K562 (cell line): ENCODE measurements around the gene CTDSP2. TPM values are rescaled to one million over a fixed set of nuclear protein-coding genes. Genes with fewer than 3 reads are reported as not detected.

Source experiments
- ADNP ChIP-seq: fragments of 200-800 bp; sonication (Bioruptor generic); IDR thresholded peaks from 2 replicates; pipeline ENCODE4 v1.6.1; 2016; ENCODE audit warnings: missing genetic modification characterization, missing compliant biosample characterization
- BCL6 ChIP-seq: fragments of 250-450 bp; sonication (Bioruptor Pico); IDR thresholded peaks from 2 replicates; pipeline ENCODE4 v1.4.0; 2020
- DDX20 ChIP-seq: fragments of 450-650 bp; IDR thresholded peaks from 2 replicates; pipeline ENCODE4 v1.6.1; 2016; ENCODE audit warnings: missing genetic modification characterization, low read depth, mild to moderate bottlenecking, missing compliant biosample characterization, moderate library complexity
- FOXA3 ChIP-seq, 2 experiments: fragments of 450-650 bp in 1 of 2; sonication (generic) in 1 of 2; formaldehyde crosslinking; IDR thresholded peaks in 1 of 2; conservative IDR thresholded peaks in 1 of 2; 2 replicates each; pipeline versions ENCODE4 v1.4.0 to v1.8.0; 2020 to 2022; ENCODE audit warnings: mild to moderate bottlenecking in 2 of 2, missing genetic modification reagents in 1 of 2
- GABPB1 ChIP-seq: sonication (generic); formaldehyde crosslinking; IDR thresholded peaks from 2 replicates; pipeline ENCODE4 v1.8.0; 2022; ENCODE audit warnings: mild to moderate bottlenecking, missing genetic modification reagents
- GATA2 ChIP-seq: sonication (generic); formaldehyde crosslinking; IDR thresholded peaks from 2 replicates; pipeline ENCODE4 v1.4.0; 2020; ENCODE audit warnings: mild to moderate bottlenecking, missing genetic modification reagents
- GATAD2A ChIP-seq: fragments of 450-650 bp; IDR thresholded peaks from 2 replicates; pipeline ENCODE4 v1.6.1; 2017
- HMG20A ChIP-seq: fragments of 450-650 bp; formaldehyde crosslinking; conservative IDR thresholded peaks from 2 replicates; pipeline ENCODE4 v1.4.0; 2020; ENCODE audit warnings: mild to moderate bottlenecking, mixed read lengths
- KDM1A ChIP-seq, 2 experiments: fragments of 450-650 bp; IDR thresholded peaks; 2 replicates each; pipeline ENCODE4 v1.6.1; 2016; ENCODE audit warnings: mild to moderate bottlenecking in 2 of 2
- MEIS2 ChIP-seq: fragments of 450-650 bp; IDR thresholded peaks from 2 replicates; pipeline ENCODE4 v1.6.1; 2014; ENCODE audit warnings: mild to moderate bottlenecking; ENCODE audit not compliant: partially characterized antibody
- PML ChIP-seq: IDR thresholded peaks from 2 replicates; pipeline ENCODE4 v1.6.1; 2012; ENCODE audit warnings: low read length, inconsistent platforms
- SMARCA5 ChIP-seq: fragments of 450-650 bp; IDR thresholded peaks from 2 replicates; pipeline ENCODE4 v1.6.1; 2016
- STAT5B ChIP-seq: fragments of 250-450 bp; sonication (Bioruptor Pico); IDR thresholded peaks from 2 replicates; pipeline ENCODE4 v1.8.0; 2021; ENCODE audit warnings: mild to moderate bottlenecking, inconsistent platforms
- U2AF1 ChIP-seq: fragments of 200-400 bp; formaldehyde crosslinking; optimal IDR thresholded peaks from 2 replicates; pipeline ENCODE3; 2017; ENCODE audit warnings: mild to moderate bottlenecking, low read depth, low read length, moderate library complexity
- ZFPM2 ChIP-seq: fragments of 250-450 bp; sonication (Bioruptor Pico); IDR thresholded peaks from 2 replicates; pipeline ENCODE4 v1.5.1; 2022; ENCODE audit warnings: mild to moderate bottlenecking
- ZNF695 ChIP-seq: fragments of 450-650 bp; formaldehyde crosslinking; IDR thresholded peaks from 2 replicates; pipeline ENCODE4 v1.4.0; 2020; ENCODE audit warnings: mild to moderate bottlenecking, moderate library complexity
- polyA plus RNA-seq, 8 experiments: library from polyadenylated mRNA; depleted of rRNA in 4 of 8; stranded (reverse) in 5 of 8; unstranded in 3 of 8; fragments of >200 nt; fragmentation: Nextera tagmentation in 2 of 8; fragmentation: Illumina TruSeq in 1 of 8; extraction: Ambion mirVana in 2 of 8; extraction: Trizol in 1 of 8; gene quantifications; 2 replicates each; pipeline versions ENCODE4 v1.2.1 to v1.2.3, GENCODE V29; 2011 to 2014; ENCODE audit warnings: inconsistent platforms in 1 of 8, missing spikeins in 1 of 8
- total RNA-seq, 7 experiments: library from RNA; depleted of rRNA in 6 of 7; stranded (reverse); fragments of >200 nt in 6 of 7; fragmentation: Illumina TruSeq in 2 of 7; extraction: Trizol in 2 of 7; gene quantifications; 2 replicates each; pipeline versions ENCODE4 v1.2.1 to v1.2.3, GENCODE V29; 2011 to 2021; ENCODE audit warnings: low replicate concordance in 1 of 7
- TF ChIP-seq, protein P1 (sequence below): sonication (generic); formaldehyde crosslinking; IDR thresholded peaks from 2 replicates; pipeline ENCODE4 v1.8.0; 2022; ENCODE audit warnings: mild to moderate bottlenecking, missing genetic modification reagents, borderline replicate concordance
- TF ChIP-seq, protein P2 (sequence below): fragments of 450-650 bp; formaldehyde crosslinking; IDR thresholded peaks from 2 replicates; pipeline ENCODE4 v1.4.0; 2020; ENCODE audit warnings: mild to moderate bottlenecking
- TF ChIP-seq, protein P3 (sequence below): fragments of 250-450 bp; sonication (Bioruptor Pico); IDR thresholded peaks from 2 replicates; pipeline ENCODE4 v1.8.0; 2022; ENCODE audit warnings: inconsistent platforms
- TF ChIP-seq, protein P4 (sequence below): fragments of 450-650 bp; IDR thresholded peaks from 2 replicates; pipeline ENCODE4 v1.6.1; 2017; ENCODE audit warnings: antibody characterized with exemption
- TF ChIP-seq, protein P5 (sequence below): fragments of 450-650 bp; IDR thresholded peaks from 2 replicates; pipeline ENCODE4 v1.6.1; 2014; ENCODE audit warnings: low read depth, mild to moderate bottlenecking, moderate library complexity, borderline replicate concordance

CTDSP2 gene
- total and polyA plus RNA-seq, 9 of the 15 experiments (the other 6 are each of a cell fraction or from before 2014, with no cell fraction given): 20.4 to 108 (median 47.7) TPM

DNA sequence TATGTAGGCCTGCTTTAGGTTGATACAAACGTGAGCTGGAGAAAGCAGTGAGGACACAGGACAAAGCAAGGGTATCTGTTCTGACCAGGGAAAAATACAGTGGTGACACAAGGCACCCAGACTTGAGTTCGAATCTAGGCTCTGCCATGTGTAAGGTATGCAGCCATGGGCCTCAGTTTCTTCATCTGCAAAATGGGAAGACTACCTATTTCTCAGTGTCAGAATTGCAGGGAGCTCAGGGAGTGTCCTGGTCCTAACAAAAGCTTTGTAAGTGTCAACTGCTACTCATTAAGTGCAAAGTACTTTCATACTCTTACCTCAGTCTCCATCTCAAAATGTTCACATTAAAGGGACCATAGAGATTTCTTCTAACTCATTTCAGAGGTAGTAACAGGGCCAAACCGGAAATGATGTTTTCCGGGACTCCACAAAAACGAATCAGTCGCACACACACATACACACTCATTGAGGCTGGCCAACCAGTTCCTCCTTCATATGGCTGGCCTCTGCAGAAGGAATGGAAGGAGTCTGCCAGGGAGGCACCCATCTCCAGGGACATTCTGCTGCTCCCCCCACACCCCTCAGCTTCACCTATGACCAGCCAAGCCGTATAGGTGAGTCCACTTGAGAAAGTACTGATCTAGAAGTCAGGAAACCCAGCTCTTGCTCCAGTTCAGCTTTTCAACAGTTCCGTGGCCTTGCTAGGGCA lies 7.8 kb downstream of the CTDSP2 start (continued):
- TF ChIP-seq STAT5B (CRISPR knock-in tag) (no peak), ADNP (tag) (peak; percentile 78), GATA2 (no peak), SMARCA5 (0 out of 2 replicates have a peak, but pooled peaks have one; percentile 52), KDM1A (IDR thresholded peaks at IDR 0.05) (peak; percentile 62 to 79), DDX20 (tag) (no peak), FOXA3 (CRISPR knock-in tag; conservative IDR thresholded peaks at IDR 0.05 in 1 of 2, IDR thresholded peaks at IDR 0.05 in 1 of 2) (no peak), HMG20A (no peak), BCL6 (CRISPR knock-in tag) (no peak), MEIS2 (no peak), PML (no peak), GABPB1 (CRISPR knock-in tag) (no peak), ZNF695 (CRISPR knock-in tag) (no peak), ZFPM2 (CRISPR knock-in tag) (no peak), U2AF1 (no peak), GATAD2A (no peak)
- TF ChIP-seq, protein P1, sequence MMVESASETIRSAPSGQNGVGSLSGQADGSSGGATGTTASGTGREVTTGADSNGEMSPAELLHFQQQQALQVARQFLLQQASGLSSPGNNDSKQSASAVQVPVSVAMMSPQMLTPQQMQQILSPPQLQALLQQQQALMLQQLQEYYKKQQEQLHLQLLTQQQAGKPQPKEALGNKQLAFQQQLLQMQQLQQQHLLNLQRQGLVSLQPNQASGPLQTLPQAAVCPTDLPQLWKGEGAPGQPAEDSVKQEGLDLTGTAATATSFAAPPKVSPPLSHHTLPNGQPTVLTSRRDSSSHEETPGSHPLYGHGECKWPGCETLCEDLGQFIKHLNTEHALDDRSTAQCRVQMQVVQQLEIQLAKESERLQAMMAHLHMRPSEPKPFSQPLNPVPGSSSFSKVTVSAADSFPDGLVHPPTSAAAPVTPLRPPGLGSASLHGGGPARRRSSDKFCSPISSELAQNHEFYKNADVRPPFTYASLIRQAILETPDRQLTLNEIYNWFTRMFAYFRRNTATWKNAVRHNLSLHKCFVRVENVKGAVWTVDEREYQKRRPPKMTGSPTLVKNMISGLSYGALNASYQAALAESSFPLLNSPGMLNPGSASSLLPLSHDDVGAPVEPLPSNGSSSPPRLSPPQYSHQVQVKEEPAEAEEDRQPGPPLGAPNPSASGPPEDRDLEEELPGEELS (CRISPR knock-in tag): no peak
- TF ChIP-seq, protein P2, sequence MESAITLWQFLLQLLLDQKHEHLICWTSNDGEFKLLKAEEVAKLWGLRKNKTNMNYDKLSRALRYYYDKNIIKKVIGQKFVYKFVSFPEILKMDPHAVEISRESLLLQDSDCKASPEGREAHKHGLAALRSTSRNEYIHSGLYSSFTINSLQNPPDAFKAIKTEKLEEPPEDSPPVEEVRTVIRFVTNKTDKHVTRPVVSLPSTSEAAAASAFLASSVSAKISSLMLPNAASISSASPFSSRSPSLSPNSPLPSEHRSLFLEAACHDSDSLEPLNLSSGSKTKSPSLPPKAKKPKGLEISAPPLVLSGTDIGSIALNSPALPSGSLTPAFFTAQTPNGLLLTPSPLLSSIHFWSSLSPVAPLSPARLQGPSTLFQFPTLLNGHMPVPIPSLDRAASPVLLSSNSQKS (CRISPR knock-in tag): no peak
- TF ChIP-seq, protein P3, sequence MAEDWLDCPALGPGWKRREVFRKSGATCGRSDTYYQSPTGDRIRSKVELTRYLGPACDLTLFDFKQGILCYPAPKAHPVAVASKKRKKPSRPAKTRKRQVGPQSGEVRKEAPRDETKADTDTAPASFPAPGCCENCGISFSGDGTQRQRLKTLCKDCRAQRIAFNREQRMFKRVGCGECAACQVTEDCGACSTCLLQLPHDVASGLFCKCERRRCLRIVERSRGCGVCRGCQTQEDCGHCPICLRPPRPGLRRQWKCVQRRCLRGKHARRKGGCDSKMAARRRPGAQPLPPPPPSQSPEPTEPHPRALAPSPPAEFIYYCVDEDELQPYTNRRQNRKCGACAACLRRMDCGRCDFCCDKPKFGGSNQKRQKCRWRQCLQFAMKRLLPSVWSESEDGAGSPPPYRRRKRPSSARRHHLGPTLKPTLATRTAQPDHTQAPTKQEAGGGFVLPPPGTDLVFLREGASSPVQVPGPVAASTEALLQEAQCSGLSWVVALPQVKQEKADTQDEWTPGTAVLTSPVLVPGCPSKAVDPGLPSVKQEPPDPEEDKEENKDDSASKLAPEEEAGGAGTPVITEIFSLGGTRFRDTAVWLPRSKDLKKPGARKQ (CRISPR knock-in tag): no peak
- TF ChIP-seq, protein P4, sequence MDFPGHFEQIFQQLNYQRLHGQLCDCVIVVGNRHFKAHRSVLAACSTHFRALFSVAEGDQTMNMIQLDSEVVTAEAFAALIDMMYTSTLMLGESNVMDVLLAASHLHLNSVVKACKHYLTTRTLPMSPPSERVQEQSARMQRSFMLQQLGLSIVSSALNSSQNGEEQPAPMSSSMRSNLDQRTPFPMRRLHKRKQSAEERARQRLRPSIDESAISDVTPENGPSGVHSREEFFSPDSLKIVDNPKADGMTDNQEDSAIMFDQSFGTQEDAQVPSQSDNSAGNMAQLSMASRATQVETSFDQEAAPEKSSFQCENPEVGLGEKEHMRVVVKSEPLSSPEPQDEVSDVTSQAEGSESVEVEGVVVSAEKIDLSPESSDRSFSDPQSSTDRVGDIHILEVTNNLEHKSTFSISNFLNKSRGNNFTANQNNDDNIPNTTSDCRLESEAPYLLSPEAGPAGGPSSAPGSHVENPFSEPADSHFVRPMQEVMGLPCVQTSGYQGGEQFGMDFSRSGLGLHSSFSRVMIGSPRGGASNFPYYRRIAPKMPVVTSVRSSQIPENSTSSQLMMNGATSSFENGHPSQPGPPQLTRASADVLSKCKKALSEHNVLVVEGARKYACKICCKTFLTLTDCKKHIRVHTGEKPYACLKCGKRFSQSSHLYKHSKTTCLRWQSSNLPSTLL: no peak
- TF ChIP-seq, protein P5, sequence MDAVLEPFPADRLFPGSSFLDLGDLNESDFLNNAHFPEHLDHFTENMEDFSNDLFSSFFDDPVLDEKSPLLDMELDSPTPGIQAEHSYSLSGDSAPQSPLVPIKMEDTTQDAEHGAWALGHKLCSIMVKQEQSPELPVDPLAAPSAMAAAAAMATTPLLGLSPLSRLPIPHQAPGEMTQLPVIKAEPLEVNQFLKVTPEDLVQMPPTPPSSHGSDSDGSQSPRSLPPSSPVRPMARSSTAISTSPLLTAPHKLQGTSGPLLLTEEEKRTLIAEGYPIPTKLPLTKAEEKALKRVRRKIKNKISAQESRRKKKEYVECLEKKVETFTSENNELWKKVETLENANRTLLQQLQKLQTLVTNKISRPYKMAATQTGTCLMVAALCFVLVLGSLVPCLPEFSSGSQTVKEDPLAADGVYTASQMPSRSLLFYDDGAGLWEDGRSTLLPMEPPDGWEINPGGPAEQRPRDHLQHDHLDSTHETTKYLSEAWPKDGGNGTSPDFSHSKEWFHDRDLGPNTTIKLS: no peak
